A673 (cell line): ENCODE results near the gene MAP3K10. TPM values are rescaled to one million over a fixed set of nuclear protein-coding genes. Genes with fewer than 3 reads are reported as not detected.
A peak's percentile ranks its signal among the peaks of the same experiment; 100 is the strongest.

ENCODE experiments used
- BruUV-seq: library from RNA; stranded (reverse); fragments of 400-500 nt; replicated peaks from 2 replicates; lab custom pipeline; 2021; lab: Mats Ljungman, UMichigan
- CTCF ChIA-PET: fragments of 300-600 bp; sonication (Branson Sonifier 250); formaldehyde crosslinking; loops from one replicate; lab custom pipeline; 2022; ENCODE audit warnings: antibody characterized with exemption; lab: Charles Lee
- POLR2A ChIA-PET: fragments of 300-600 bp; sonication (Branson Sonifier 250); formaldehyde crosslinking; loops from one replicate; lab custom pipeline; 2022; ENCODE audit warnings: antibody characterized with exemption; ENCODE audit not compliant: low non-redundant PET; lab: Charles Lee
- DNase-seq: peaks from one replicate; pipeline ENCODE4 v3.0.0-alpha.2; 2015; ENCODE audit warnings: low spot score
- H3K27ac ChIP-seq: fragments of 200-600 bp; sonication (generic); 2 replicates; pipeline ENCODE4 v1.5.1; 2016; ENCODE audit warnings: mixed run types, low read depth, mild to moderate bottlenecking, mixed read lengths, antibody characterized with exemption, low read length; ENCODE audit not compliant: poor library complexity, severe bottlenecking
- H3K27me3 ChIP-seq: fragments of 200-600 bp; sonication (generic); replicated peaks from 2 replicates; pipeline ENCODE4 v1.6.1; 2017; ENCODE audit warnings: mixed run types, low read depth, mild to moderate bottlenecking, mixed read lengths, antibody characterized with exemption, low read length; ENCODE audit not compliant: insufficient read depth, poor library complexity
- H3K36me3 ChIP-seq: fragments of 200-600 bp; sonication (generic); 2 replicates; pipeline ENCODE4 v1.6.1; 2016; ENCODE audit warnings: mixed run types, mild to moderate bottlenecking, mixed read lengths, antibody characterized with exemption, low read length; ENCODE audit not compliant: insufficient read depth, poor library complexity, severe bottlenecking
- H3K4me1 ChIP-seq: fragments of 200-600 bp; sonication (generic); 2 replicates; pipeline ENCODE4 v1.6.1; 2017; ENCODE audit warnings: mixed run types, mild to moderate bottlenecking, mixed read lengths, antibody characterized with exemption, low read length; ENCODE audit not compliant: insufficient read depth, poor library complexity, severe bottlenecking
- H3K4me3 ChIP-seq: fragments of 200-600 bp; sonication (generic); 2 replicates; pipeline ENCODE4 v1.5.1; 2016; ENCODE audit warnings: low read depth, mixed run types, mild to moderate bottlenecking, mixed read lengths, low read length; ENCODE audit not compliant: poor library complexity, severe bottlenecking
- H3K9me3 ChIP-seq: fragments of 200-600 bp; sonication (generic); 2 replicates; pipeline ENCODE4 v1.6.1; 2016; ENCODE audit warnings: mixed run types, low read depth, mild to moderate bottlenecking, mixed read lengths, antibody characterized with exemption, low read length; ENCODE audit not compliant: poor library complexity, severe bottlenecking
- EZH2 ChIP-seq: fragments of 200-600 bp; sonication (generic); IDR thresholded peaks from 2 replicates; pipeline ENCODE4 v1.6.1; 2017; ENCODE audit warnings: borderline replicate concordance, low read depth, mild to moderate bottlenecking, mixed read lengths, antibody characterized with exemption, low read length; ENCODE audit not compliant: poor library complexity, severe bottlenecking
- intact Hi-C: fragments of 100-400 bp; cut with micrococcal nuclease; formaldehyde crosslinking; loops from one replicate; pipeline ENCODE4 v1.10.0; 2022; ENCODE audit not compliant: unreplicated experiment
- total RNA-seq: library from RNA; stranded (reverse); gene quantifications from 2 replicates; pipeline ENCODE4 v1.2.3, GENCODE V29; 2021
- TF ChIP-seq, protein P1 (sequence below): fragments of 300-800, 200-600 bp; sonication (generic); conservative IDR thresholded peaks from 2 replicates; pipeline ENCODE4 v1.5.1; 2017; ENCODE audit warnings: low read depth, mild to moderate bottlenecking, antibody characterized with exemption, low read length, moderate library complexity, mixed read lengths

Gene MAP3K10
- total RNA-seq, 1 experiment from 2014 or later: 17.8 TPM

DNA sequence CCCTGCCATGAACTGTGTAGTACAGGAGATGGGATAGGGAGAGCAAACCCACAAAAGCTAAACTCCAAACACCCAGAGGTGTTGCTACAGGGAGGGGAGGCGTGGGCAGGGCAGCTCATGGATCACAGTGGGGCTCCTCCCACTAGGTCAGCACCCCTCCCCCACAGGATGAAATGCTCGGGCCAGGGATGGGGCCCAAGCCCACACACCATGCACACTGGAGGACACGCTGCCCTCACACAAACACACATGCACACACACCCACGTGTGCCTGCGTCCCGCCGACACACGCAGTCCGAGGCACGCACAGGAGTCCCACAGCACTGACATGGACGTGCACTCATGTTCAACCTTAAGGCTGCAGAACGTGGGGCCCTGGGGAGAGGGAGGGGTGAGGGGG is 41.3 kb downstream of the MAP3K10 start:
- intact Hi-C loops: no loop called here
- H3K4me1 ChIP-seq: peaks cover 7% of the 10 kb centered on the region
- no peaks in the 10 kb centered on the region for H3K9me3 ChIP-seq
- POLR2A ChIA-PET: no interaction called here
- no peak for DNase-seq
- H3K27me3 ChIP-seq: no peaks in the 10 kb centered on the region
- H3K4me3 ChIP-seq: no peak overlapping the region
- no peak for TF ChIP-seq EZH2
- TF ChIP-seq, protein P1, sequence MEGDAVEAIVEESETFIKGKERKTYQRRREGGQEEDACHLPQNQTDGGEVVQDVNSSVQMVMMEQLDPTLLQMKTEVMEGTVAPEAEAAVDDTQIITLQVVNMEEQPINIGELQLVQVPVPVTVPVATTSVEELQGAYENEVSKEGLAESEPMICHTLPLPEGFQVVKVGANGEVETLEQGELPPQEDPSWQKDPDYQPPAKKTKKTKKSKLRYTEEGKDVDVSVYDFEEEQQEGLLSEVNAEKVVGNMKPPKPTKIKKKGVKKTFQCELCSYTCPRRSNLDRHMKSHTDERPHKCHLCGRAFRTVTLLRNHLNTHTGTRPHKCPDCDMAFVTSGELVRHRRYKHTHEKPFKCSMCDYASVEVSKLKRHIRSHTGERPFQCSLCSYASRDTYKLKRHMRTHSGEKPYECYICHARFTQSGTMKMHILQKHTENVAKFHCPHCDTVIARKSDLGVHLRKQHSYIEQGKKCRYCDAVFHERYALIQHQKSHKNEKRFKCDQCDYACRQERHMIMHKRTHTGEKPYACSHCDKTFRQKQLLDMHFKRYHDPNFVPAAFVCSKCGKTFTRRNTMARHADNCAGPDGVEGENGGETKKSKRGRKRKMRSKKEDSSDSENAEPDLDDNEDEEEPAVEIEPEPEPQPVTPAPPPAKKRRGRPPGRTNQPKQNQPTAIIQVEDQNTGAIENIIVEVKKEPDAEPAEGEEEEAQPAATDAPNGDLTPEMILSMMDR: no peak
- no peak overlapping the region for H3K27ac ChIP-seq
- H3K36me3 ChIP-seq: peaks cover 26% of the 10 kb centered on the region
- no TSS peak for BruUV-seq
- CTCF ChIA-PET: no interaction called here

DNA sequence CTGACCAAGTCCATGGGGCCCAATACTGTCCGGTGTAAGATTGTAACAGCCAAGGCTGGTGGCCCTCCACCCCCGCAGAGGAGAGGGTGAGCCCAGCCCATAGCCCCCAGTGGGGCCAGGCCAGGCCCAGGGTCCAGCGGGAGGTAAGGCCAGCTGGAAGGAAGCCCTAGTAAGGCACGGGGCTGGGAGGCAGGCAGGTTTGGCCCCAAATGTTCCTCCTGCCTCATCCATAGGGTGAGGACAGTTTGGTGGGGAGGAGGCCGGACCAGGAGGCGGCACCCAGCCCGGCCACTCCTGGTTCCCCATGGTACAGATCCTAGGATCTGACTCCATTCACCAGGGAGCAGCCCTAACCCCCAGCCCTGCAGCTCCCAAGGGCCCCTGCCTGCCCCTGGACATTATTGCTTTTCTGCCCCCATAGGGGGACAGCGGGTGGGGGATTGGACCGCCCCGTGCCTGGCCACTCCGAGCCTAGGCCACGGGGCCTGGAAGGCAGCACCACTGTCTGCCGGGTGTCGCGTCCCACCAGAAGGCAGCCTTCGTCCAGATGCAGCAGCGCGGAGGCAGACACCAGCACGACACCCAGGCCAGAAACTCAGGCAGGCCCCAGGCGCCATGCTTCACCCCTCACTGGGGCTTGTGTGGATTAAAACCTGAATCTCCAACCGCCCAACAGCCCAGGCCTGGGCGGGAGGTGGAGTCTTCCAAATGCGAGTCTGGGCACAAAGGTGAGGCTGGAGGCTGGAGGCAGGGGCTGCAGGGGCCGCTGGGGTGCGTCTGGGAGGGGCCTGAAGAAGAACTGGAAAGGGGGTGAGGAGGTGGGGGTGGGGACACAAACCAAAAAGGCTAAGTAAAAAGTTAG is 42.0 kb downstream of the MAP3K10 start:
- no peak overlapping the region for H3K4me3 ChIP-seq
- H3K4me1 ChIP-seq: peaks cover 7% of the 10 kb centered on the region
- TSS peak; percentile 20 for BruUV-seq
- no peak for TF ChIP-seq EZH2
- TF ChIP-seq, protein P1: no peak
- POLR2A ChIA-PET: no interaction called here
- no peaks in the 10 kb centered on the region for H3K27me3 ChIP-seq
- H3K9me3 ChIP-seq: no peaks in the 10 kb centered on the region
- CTCF ChIA-PET: no interaction called here
- H3K36me3 ChIP-seq: peaks cover 31% of the 10 kb centered on the region
- no peak overlapping the region for H3K27ac ChIP-seq
- no peak for DNase-seq
- intact Hi-C loops: no loop called here

DNA sequence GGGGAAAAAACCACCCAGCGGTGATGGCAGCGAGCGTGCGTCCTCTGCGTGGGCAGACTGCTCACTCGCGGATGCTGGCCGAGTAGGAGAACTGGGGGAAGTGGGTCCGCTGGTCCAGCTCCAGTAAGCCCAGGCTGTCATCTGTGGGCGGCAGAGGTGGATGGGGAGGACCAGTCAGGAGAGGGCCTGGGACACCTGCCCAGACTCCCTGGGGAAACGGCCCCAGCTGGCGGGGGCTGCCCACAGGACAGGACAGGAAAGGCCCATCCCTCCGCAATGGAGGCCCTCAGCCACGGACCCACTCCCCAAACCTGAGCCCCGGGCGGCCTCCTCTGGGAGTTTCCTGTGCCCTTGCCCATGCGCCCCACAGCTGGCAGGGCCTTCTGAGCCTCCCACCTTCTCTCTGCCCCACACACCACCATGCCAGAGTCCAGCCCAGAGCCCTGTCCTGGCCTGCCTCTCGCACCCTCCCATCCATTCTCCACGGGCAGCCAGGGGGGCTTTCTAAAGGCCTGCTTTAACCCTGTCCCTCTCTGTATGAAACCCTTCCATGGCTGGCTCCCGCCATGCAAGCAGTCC is 42.7 kb downstream of the MAP3K10 start:
- Histone ChIP-seq H3K9me3 (no peaks in the 10 kb centered on the region), H3K4me3 (no peak overlapping the region), H3K36me3 (peaks cover 32% of the 10 kb centered on the region), H3K27me3 (no peaks in the 10 kb centered on the region), H3K27ac (no peak overlapping the region), H3K4me1 (peaks cover 7% of the 10 kb centered on the region)
- ChIA-PET CTCF (no interaction called here), POLR2A (no interaction called here)
- intact Hi-C loops: no loop called here
- no peak for DNase-seq
- BruUV-seq: no TSS peak
- TF ChIP-seq, protein P1: no peak
- TF ChIP-seq EZH2: no peak
